ENCODE results near the gene ANO1.
"Not testable (repeated sequence)": the region's sequence is repeated elsewhere in the genome, so short reads cannot be mapped to it uniquely, and the experiment has no call there.

Gene ANO1
- total RNA-seq = 0 reads per million in 3 experiments

DNA sequence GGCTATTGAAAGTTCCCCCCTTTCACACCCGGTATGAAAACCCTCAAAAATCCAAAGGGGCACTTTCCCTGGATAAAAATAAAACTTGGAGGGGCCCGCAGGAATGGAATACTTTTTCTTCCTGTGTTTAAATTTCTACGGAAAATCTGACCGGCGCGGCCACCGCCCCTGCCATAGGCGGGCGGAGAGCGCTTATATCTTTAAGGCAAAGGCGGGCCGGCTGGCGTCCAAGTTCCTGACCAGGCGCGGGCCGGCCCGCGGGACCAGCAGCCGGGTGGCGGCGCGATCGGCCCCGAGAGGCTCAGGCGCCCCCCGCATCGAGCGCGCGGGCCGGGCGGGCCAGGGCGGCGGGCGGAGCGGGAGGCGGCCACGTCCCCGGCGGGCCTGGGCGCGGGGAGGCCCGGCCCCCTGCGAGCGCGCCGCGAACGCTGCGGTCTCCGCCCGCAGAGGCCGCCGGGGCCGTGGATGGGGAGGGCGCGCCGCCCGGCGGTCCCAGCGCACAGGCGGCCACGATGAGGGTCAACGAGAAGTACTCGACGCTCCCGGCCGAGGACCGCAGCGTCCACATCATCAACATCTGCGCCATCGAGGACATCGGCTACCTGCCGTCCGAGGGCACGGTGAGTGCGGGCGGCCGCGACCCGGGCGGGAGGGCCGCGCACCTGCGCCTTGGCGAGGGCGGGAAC is at the start of gene ANO1:
Gene ANO1, plus strand, starts transcription at position 223 of the 686 bp plus-strand sequence. Its CDS starts 290 bp downstream, at position 513.
- DNase-seq = no peak

DNA sequence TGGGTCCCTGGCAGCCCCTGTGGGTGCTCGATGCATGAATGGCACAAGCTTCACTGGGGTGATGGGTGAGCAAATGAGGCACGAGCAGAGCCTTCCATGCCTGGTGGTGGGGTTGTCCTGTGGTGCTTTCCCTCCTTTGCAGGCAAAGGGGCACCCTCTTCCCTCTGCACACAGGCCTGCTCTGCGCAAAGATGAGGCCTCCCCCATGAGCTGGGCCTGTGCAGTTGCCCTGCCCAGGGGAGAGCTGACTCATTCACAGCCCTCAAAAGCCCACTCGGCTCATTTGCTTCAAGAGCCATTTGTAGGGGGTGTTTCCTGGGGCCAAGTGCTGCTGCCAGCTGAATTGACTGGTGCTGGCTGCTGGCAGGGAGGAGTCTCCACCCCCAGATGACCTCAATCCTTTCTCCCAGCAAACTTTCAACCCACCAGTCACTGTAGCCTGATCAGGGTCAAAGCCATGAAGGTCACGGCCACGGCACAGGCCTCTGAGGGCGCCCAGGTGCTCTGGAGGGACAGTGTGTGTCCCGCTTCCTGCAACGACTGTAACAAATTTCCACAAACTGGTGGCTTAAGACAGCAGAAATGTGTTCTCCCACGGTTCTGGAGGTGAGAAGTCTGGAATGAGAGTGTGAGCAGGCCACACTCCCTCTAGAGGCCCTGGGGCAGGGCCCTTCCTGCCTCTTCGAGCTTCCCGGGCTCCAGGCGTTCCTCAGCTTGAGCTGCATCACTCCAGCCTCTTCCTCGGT is 48.8 kb upstream of the ANO1 start:
- DNase-seq = no peak

DNA sequence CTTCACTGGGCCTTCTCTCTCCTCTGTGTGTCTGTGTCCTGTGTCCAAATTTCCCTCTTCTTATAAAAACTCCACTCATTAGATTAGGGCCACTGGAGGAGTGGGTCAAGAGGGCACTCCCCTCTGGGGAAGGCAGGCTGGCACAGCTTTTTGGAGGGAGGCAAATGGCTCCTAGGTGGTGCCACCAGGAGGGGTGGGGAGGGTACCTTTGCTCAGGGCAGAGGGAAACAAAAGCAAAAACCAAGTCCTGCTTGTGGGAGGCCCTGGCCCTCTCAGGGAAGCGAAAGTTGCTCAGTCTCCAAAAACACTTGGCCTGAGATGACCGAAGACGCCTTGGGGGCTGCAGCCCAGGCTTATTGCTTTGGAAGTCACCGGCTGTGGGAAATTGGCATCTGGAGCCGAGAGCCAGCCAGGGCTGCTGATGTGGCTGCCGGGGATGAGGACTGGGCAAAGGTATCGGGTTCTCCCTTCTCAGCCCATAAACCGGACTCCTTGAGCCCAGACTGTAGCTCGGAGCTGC is 48.2 kb upstream of the ANO1 start:
- DNase-seq = no peak

DNA sequence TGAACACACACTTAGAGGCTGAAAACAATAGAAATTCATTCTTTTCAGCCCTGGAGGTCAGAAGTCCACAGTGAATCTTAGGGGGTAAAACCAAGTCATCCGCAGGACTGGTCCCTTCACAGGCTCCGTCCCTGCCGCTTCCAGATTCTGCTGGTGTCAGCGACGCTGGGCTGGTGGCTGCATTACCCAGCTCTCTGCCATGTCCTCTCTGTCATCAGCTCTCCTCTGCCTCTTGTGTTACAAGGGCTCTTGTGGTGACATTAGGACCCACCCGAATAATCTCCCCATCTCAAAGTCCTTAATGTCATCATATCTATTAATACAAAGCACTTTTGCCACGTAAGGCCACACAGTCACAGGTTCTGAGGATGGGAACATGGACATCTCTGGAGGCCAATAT is 47.7 kb upstream of the ANO1 start:
- DNase-seq = no peak

DNA sequence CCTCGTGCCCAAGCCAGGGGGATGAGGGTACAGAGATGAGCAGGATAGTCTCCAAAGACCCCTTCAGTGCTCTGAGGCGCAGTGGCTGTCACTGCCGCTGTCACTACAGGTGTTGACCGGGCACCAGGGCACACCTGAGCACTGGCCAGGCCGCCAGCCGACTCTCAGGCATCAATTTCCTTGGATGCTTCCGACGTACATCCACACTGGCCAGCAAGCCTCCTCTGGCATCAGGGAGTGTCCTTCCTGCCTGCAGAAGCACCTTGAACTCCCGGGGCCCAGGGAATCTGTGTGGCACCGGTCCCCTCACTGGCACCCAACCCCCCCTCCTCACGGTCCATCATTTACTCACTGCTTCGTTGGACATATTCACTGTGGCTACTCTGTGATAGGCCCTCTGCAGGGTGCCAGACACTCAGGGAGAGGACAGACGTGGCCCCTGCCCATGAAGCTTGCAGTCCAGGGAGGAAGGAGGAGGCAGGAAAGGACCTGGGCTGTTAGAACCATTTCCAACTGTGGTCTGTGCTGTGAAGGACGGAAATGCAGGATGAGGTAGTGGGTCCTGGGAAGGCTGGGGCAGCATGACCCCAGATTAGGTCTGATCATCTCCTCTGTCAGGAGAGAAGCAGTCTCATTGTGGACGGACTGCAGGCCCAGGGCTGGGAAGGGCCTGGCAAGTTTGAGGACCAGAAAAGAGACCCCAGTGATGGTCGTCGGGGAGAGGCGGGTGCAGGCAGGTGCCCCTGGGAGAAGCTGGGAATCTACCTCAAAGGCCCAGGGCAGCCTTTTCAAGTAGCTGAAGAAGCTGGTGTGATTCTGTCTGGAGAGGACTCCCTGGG is 46.3 kb upstream of the ANO1 start:
- no peak for DNase-seq

DNA sequence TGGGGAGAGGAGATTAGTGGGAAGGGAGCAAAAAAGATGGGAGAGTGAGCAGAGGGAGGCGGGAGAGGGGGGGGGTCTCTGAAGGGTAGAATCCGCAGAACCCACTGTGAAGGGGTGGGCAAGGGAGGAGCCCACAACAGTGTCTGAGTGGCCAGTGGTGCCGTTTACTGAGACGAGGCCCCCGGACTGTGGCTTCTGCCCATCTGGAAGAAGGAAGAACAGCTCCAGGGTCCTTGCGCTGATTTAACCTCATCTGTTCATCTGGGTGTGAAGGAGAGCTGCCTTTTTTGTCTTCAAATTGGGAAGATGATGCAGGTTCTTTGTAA is 45.7 kb upstream of the ANO1 start:
- no peak for DNase-seq

DNA sequence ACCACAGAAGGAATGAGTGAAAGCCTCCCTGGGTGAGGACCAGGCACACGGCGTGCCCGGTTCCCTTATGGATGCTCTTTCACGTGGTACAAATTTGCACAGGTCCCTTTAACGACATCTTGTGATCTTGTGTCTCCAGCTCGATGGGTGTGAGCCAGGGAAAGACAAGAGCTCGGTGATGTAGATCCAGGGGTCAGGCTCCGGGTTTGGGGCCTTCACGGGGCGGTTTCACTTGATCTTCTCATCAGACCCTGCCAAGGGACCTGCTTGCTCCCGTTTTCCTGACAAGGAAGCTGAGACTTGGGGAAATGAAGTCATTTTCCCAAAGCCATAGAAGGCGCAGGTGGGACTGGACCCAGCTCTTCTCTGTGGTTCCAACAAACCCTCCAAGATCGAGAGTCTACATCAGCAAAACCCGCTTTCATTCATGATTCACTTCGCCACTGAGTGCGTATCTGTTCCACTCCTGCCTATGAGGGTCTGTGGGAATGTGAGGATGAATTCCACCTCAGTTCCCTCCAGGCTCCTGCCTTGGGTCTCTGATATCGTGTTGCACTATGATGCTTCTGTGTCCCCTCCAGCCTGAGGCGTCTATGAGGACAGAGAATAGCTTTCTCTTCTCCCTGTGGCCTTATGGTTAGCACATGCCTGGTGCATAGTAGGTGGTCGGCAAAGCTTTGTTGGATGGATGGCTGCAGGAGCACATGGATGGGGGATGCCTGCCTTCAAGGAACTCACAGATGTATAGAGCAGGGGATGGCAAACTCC is 45.0 kb upstream of the ANO1 start:
- DNase-seq = no peak

DNA sequence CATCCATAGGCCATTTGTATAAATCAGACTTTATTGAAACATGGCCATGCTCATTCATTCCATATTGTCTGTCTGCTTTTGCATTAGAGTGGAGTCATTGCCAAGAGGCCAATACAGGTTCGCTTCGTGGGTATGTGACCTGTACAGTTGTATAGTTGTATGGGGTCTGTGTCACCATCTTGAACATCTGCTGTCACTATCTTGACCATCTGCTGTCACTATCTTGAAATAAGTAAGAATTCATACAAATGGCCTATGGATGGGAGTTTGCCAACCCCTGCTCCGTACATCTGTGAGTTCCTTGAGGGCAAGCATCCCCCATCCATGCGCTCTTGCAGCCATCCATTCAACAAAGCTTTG is 44.4 kb upstream of the ANO1 start:
- no peak for DNase-seq

DNA sequence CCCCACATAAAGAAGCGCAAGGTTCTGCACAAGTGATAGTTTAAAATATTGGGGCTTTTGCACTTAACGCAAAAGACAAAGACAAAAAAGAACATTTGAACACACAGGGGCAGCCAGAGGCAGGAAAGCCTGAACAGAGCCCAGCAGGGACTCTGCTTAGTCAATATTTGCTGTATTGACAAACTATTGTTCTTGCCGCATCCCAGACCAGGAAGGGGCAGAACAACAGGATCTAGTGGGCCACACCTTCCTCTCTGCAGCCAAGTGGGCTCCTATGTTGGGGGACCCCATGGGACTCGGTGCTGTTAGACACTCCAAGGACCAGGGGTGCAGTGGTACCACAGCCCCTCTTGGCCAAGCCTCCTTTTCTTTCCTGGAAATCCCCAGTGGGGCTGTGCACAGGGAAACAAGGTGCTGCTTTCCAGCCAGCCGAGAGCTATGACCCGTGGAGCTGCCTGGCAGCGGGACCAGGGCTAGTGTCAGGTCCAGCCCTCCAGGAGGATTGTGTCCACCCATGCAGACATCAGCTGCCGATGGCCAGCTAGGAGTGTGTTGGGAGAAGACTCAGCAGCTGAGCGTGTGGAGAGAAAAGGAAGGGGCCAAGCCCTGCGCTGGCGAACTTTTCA is 43.3 kb upstream of the ANO1 start:
- no peak for DNase-seq

DNA sequence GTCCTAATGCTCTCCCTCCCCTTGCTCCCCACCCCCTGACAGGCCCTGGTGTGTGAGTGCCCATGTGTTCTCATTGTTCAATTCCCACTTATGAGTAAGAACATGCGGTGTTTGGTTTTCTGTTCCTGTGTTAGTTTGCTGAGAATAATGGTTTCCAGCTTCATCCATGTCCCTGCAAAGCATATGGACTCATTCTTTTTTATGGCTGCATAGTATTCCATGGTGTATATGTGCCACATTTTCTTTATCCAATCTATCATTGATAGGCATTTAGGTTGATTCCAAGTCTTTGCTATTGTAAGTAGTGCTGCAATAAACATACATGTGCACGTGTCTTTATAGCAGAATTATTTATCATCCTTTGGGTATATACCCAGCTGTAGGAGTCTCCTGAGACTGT is 42.5 kb upstream of the ANO1 start:
- DNase-seq = not testable (repeated sequence)

DNA sequence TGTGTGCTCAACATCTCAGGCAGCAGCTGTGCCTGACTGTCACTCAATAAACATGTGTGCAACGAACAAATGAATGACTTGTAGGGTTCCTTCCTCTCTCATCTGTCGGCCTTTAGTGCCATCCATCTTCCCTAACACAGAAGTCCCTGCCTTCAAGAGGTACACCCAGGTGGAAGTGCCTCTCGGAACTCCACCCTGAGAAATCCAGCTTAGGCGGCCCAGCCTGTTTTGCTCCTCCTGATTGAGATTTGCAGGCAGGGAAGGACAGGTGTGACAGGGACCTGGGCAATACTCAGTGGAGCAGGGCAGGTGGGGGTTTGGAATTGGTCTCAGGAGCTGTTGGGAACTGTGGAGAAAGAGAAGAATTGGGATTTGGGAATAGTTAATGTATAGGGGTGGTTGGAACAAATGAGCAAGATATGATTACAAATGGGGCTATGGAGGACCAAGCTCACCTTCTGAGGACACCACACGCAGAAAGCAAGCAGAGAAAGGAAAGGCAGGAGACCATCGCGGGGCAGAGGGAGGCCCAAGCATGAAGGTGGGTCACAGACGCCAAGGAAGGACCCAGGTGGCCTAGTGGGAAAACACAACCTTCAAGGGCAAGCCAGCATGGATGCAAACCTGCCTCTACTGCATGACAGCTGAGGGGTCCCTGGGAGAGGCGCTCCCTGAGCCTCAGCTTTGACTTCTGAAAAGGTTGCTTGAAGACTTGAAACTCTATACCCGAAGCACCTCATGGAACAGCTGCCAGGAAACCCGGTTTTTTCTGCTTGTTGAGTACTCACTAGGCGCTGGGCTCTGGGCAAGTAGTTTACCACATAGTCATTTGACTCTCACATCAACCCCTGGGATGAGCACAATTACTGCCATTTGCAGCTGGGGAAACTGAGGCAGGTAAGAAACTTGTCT is 40.9 kb upstream of the ANO1 start:
- no peak for DNase-seq

DNA sequence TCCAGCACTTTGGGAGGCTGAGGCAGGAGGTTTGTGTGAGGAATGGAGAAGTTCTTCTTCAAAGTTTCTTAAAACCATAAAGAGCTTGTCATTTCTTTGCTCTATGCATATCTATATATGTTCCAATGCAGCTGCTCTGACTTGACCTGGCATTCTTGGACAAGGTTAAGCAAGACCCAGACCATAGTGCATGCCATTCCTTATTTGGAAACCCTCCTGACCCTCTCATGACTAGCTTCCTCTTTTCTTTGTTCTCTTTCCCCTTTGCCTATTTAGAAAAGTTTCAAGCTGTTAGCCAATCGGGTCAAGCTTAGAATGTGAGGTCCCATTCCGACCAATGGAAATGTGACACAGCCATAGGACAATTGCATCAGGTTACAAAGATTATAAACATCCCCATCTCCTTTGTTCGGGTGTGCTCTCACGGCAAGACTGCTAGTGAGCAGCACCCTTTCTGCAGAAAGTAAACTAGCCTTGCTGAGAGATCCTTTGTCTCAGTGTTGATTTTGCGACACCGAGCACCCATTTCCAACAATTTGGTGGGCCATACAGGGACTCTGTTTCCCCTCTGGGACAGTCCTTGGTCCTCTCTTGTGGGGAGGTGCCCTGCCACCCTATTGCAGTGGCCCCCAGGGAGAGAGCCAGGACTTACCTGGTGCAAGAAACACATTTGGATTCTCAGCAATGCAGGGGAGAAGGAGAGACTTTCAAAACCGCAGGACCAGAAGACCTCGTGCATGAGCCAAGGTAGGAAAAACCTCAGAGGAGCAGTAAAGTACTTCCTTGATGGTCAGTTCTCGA is 39.9 kb upstream of the ANO1 start:
- DNase-seq = no peak

DNA sequence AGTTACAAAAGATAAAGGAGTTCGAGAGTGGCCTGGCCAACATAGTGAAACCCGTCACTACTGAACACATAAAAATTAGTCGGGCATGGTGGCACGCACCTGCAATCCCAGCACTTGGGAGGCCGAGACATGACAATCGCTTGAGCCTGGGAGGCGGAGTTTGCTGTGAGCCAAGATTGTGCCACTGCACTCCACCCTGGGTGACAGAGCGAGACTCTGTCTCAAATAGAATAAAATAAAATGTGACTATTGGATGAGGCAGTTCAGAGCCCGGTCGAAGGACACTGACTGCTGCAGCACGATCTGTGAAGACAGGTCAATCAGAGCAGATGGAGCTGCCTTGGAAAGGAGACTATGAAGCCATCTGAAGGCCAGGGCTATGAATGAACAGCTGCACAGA is 37.7 kb upstream of the ANO1 start:
- no peak for DNase-seq

DNA sequence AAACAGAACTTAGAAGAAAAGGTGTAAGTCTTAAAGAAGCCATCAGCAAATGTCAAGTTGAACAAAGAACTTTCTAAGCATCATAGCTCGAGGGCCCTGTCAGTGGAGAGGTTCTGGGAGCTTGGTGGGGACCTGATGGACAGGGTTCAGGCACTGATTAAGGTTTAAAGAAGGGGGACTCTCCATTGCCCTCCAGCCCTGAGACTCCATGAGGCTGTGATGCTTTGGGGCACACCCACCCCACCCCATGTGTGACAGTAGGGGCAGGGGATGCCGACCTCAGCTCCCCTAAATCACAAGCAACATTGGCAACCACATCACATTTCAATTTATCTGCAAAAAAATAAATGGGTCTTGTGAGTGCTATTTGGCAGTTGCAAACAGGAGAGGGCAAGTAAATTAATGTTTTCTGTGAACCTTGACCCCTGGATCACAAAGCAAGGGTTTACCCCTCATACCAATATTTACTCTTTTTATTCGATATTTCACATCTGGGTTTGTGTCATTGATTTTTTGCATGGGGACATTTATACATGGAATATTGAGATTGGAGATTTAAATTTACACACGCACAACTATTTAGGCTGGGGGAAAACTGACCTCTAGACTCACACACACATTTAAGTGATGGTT is 37.1 kb upstream of the ANO1 start:
- DNase-seq = no peak

DNA sequence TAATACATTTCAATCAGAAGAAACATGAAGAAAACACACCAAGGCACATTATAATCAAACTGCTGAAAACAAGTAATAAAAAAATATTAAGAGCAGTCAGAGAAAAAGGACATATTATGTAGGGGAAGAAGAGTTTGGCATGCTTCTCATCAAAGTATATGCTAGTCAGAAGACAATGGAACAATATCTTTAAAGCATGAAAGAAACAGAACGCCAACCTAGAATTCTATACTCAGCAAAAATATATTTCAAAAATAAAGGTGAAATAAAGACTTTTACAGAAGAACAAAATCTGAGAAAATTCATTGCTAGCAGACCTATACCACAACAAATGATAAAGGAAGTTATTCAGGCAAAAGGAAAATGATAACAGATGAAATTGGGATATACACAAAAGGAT is 34.6 kb upstream of the ANO1 start:
- DNase-seq = no peak

DNA sequence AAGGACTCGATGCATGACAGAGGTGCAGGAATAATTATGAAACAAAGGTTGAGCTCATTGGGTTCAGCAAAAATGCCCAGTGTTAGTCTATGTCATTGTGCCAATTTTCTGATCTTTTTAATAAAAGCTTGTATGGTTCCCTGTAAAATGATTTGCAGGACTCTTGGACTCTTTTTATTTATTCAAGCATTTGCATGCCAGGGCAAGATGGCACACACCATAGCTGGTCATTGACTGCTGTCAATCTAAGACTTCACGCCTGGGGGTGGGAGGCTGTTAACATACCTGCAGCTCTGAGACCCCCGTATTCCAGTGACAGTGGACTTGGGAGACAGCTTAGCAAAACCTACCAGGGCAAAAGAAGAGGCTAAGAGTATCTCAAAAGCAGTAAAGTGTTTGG is 32.0 kb upstream of the ANO1 start:
- no peak for DNase-seq

DNA sequence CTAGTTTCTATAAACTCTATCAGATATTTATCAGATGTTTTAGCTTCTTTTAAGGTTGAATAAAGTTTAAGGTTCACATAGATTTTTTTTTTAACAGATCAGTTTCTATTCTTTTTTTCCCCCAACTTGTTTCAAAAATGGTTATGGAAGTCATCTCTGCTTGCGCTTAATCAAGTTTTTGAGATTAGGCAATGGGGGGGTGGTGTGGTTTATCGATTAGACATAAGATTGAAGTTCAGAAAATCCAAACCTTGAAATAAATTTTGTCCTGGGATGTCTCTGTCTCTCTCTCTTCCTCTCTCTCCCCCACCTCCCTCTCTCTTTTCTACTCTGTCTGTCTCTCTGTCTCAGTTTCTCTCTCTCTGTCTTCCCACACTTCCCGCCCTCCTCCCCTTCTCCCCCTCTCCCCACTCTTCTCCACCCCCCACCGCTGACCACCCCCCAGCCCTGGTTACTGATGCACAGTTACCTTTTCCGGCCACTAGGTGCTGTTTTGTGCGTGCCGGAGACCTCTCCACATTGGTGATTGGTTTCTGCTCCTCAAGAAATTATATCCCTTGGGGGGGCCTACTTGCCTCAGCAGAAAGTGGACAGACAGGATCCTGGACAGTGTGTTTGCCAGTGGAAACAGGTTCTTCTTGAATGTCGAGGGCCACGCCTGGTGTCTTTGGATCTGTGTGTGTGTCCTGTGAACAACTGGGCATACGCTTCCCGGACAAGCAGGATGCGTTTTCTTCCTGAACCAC is 29.7 kb upstream of the ANO1 start:
- no peak for DNase-seq

DNA sequence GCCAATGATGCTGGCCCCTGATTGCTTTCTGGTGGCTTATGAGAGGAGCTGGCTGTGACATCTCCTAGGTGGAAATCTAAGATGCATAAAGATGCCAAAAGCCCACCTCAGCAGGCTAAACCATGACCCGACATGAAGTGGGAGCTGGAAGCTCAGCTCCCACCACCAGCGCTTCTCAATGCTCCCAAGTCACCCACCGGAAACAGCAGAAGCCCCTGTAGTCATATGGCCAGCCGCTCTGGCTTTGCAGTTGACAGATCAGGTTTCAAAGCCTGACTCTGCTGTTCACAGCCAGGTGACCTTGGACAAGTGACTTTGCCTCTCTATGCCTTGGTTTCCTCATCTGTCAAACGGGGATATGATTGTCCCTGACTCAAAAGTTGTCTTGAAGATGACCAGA is 29.1 kb upstream of the ANO1 start:
- no peak for DNase-seq

DNA sequence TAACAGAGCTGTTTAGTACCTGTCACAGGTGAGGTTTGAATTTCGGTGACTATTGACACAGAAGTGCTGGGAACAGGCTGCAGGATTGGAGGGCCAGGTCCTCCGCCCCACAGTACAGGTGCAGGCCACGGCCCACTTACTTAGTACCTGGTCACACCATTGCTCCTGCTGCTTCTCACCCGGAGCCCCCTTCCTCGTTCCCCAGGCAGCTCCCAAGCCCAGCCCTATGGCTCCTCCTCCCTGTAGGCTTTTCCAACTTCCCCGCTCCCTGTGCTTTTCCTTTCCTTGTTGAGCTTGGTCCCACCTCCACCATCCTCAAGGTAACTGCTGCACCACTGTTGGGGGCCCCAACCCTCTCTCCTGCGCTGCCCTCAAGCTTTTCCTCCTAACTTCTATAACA is 27.9 kb upstream of the ANO1 start:
- no peak for DNase-seq

All from central memory CD4-positive, alpha-beta T cell (primary cell).